ENCODE data around the gene ERRFI1. TPM values are rescaled to one million over a fixed set of nuclear protein-coding genes. Genes with fewer than 3 reads are reported as not detected.
"Not testable (repeated sequence)": the region's sequence is repeated elsewhere in the genome, so short reads cannot be mapped to it uniquely, and the experiment has no call there.

The ERRFI1 gene
- total RNA-seq, 1 experiment from 2014 or later = 229 TPM

- in situ Hi-C loops (cut with HindIII; ENCODE audit: low sequenced_read_pairs) = no loop called here
- no peak for DNase-seq (ENCODE audit: low spot score)
Measured at GRCh38 chr1:7987528-7987927, 38.6 kb downstream of the ERRFI1 start.

DNA sequence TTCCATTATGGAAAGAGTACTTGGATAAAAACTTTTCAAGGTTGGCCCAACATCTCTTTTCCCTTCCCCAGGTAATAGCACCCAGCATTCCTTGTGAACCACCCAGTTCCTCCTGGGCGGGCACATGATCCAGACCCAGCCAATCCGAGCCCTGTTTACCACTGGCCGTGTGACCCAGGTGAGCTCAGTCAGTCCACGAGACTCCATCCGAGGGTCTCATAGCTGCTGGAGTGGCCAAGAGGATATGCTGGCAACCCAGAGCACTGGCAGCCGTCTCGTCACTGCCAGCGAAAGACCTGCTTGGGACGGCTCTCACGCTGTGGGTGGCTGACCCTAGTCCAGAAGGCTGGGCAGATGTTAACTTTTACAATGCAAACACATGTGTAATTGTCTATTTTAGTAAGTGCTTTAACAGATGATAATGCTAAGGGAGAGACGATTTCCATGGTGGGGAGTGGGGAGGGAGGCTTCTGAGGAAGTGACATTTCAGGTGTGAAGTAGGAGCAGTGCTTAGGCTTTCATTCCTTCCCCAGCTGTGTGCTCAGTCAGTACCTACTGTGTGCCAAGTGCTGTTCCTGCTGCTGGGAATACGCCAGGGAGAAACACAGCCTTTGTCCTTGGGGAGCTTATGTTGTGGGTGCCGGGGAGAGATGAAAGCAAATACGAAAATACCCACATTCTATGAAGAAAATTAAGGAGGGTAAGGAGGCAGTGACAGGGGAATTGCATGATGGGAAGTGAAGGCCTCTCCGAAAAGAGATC, 40.1 kb downstream of the ERRFI1 start:
- no peak for DNase-seq (ENCODE audit: low spot score)
- in situ Hi-C loops (cut with HindIII; ENCODE audit: low sequenced_read_pairs) = no loop called here

- no peak for DNase-seq (ENCODE audit: low spot score)
- in situ Hi-C loops (cut with HindIII; ENCODE audit: low sequenced_read_pairs) = no loop called here
Measured at GRCh38 chr1:7984811-7985210, 41.3 kb downstream of the ERRFI1 start.

DNA sequence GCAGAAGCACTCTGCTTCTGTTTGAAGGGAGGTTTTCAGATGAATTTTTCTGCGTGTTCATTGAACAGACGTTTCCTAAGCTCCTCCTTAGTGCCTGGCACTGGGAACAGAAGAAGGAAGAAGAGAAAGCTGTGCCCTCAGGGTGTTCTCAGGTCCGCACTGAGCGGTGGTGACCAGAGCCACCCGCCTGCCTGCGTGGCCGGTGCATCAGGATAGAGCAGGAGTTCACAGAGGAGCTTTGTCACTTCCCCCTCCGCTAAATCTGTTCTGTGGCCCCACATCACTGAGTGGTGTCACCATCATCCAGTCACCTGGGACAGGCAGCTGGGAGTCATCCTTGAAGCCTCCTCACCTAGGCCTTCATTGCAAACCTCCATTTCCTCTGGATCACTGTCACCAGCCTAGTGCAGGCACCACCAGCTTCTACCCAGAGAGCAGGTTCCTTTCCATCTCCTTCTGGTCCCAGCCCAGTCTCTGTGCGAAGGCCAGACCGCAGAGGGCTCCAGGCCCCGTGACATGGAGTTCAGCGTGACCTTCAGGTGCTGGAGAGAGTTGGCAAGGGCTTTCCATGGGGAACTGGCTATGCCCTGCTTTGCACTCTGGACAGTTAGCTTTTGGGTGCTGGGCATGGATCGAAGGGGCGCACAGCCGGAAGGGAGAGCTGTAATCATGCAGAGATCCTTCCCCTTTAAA, 42.9 kb downstream of the ERRFI1 start:
- in situ Hi-C loops (cut with HindIII; ENCODE audit: low sequenced_read_pairs) = no loop called here

GRCh38 chr1:7980984-7981383, 45.1 kb downstream of the ERRFI1 start:
- in situ Hi-C loops (cut with HindIII; ENCODE audit: low sequenced_read_pairs) = no loop called here
- DNase-seq (ENCODE audit: low spot score) = no peak

More for the DNA sequence above, 42.9 kb downstream of the ERRFI1 start:
- DNase-seq (ENCODE audit: low spot score) = no peak

DNA sequence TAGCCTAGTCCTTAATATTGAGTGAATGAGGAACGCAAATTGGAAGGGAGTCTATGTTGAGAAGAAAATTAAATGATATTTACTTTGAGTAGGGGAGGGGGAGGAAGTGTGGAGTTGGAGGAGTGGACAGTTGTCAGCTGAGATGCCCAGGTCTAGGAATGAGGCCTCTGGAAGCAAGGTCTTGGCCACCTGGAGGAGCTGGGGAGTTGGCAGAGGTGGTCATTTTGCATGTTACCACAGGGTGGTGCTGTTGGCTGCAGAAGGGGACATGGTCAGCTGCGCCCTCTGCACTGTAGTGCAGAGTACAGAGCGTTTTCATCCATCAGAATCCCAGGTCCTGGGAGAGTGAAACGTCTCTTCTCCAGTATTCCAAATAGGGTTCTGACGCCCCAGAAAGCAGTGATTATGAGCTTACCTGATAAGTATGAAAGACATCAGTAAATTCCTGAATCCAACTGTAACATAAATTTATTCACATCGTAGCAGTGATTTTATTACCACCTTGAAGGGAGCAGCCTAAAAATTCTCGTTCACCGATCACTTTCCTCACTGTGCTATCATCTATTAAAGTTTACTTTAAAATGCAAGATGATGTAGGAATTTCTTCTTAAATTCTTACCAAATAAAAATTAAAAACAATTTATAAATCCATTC, 50.8 kb downstream of the ERRFI1 start:
- in situ Hi-C loops (cut with HindIII; ENCODE audit: low sequenced_read_pairs) = no loop called here
- DNase-seq (ENCODE audit: low spot score) = peak; percentile 96

DNA sequence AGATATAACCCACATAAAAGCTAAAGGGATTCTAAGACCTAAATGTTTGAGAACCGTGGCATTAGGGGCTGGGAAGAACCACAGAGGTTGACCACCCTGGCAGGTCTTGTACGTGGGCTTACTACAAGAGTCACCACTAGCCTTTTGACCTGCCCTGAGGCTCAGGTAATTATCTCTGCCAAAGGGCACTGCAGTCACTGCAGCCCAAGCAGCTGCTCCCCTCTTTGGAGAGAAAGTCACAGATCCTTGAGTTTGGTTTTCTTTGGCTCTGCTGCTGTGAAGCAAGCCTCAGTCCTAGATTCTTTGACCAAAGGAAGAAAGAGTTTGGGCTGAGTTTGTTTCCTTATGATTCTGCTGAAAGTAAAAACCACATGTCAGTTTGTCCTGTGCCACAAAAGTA, 53.0 kb downstream of the ERRFI1 start:
- DNase-seq (ENCODE audit: low spot score) = no peak
- in situ Hi-C loops (cut with HindIII; ENCODE audit: low sequenced_read_pairs) = no loop called here

DNA sequence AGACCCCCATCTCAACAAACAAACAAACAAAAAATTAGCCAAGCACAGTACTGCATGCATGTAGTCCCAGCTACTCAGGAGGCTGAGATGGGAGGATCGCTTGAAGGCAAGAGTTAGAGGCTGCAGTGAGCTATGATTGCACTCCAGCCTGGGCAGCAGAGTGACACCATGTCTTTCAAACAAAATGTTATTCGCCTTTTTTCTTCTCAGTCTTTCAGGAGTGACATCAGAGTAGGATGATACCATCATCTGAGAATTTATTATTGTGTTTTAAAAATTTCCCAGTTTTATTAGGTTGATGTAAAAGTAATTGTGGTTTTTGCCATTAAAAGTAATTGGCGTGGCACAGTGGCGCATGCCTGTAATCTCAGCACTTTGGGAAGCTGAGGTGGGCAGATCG, 53.8 kb downstream of the ERRFI1 start:
- in situ Hi-C loops (cut with HindIII; ENCODE audit: low sequenced_read_pairs) = no loop called here
- DNase-seq (ENCODE audit: low spot score) = no peak

GRCh38 chr1:7971024-7971423, 55.1 kb downstream of the ERRFI1 start:
- no peak for DNase-seq (ENCODE audit: low spot score)
- in situ Hi-C loops (cut with HindIII; ENCODE audit: low sequenced_read_pairs) = no loop called here

DNA sequence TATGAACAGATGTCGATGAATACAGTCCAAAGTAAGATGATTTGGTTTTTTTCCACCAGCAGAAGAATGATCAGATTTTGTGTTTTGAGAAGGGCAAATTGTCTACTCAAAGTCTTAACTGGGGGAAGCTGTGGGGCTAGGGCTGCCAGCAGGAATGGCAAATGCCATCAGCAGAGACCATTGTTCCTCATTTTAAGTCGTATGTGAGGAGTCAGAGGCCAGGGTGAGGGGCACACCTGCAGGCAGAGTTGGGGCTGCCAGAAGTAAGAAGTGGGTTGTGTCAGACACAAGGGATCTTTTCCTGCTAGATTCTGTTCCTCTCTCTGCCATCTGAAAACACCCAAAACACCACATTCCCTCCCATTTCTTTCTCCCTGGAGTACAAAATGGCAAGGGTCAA, 55.9 kb downstream of the ERRFI1 start:
- in situ Hi-C loops (cut with HindIII; ENCODE audit: low sequenced_read_pairs) = no loop called here

GRCh38 chr1:7967651-7968050, 58.5 kb downstream of the ERRFI1 start:
- in situ Hi-C loops (cut with HindIII; ENCODE audit: low sequenced_read_pairs) = no loop called here
- no peak for DNase-seq (ENCODE audit: low spot score)

More for the DNA sequence above, 55.9 kb downstream of the ERRFI1 start:
- DNase-seq (ENCODE audit: low spot score) = no peak

DNA sequence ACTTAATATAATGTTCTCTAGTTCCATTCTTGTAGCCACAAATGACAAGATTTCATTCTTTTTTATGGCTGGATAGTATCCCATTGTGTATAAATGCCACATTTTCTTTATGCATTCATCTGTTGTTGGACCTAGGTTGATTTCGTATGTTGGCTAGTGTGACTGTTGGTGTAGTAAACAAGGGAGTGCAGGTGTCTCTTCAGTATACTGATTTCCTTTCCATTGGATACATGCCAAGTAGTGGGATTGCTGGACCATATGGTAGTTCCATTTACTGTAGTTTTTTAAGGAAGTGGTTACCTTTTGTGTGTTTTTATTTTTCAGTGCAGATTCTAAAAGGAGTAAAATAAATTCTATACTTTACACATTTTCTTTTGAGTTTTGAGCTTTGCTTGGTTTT, 58.9 kb downstream of the ERRFI1 start:
- peak; percentile 87 for DNase-seq (ENCODE audit: low spot score)
- in situ Hi-C loops (cut with HindIII; ENCODE audit: low sequenced_read_pairs) = no loop called here

GRCh38 chr1:7964476-7964875, 61.6 kb downstream of the ERRFI1 start:
- peak; percentile 60 for DNase-seq (ENCODE audit: low spot score)
- in situ Hi-C loops (cut with HindIII; ENCODE audit: low sequenced_read_pairs) = no loop called here

GRCh38 chr1:7963841-7964240, 62.3 kb downstream of the ERRFI1 start:
- in situ Hi-C loops (cut with HindIII; ENCODE audit: low sequenced_read_pairs) = not testable (repeated sequence)

DNA sequence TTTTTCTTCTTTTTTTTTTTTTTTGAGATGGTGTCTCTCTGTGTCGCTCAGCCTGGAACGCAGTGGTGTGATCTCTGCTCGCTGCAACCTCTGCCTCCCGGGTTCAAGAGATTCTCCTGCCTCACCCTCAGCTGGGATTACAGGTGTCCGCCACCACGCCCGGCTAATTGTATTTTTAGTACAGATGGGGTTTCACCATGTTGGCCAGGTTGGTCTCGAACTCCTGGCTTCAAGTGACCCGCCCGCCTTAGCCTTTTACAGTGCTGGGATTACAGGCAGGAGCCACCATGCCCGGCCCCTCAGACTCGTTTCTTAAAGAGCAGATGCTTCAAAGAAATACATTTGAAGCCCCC, 62.8 kb downstream of the ERRFI1 start:
- in situ Hi-C loops (cut with HindIII; ENCODE audit: low sequenced_read_pairs); DNase-seq (ENCODE audit: low spot score): not testable (repeated sequence)

More at GRCh38 chr1:7963841-7964240, 62.3 kb downstream of the ERRFI1 start:
- DNase-seq (ENCODE audit: low spot score) = not testable (repeated sequence)

DNA sequence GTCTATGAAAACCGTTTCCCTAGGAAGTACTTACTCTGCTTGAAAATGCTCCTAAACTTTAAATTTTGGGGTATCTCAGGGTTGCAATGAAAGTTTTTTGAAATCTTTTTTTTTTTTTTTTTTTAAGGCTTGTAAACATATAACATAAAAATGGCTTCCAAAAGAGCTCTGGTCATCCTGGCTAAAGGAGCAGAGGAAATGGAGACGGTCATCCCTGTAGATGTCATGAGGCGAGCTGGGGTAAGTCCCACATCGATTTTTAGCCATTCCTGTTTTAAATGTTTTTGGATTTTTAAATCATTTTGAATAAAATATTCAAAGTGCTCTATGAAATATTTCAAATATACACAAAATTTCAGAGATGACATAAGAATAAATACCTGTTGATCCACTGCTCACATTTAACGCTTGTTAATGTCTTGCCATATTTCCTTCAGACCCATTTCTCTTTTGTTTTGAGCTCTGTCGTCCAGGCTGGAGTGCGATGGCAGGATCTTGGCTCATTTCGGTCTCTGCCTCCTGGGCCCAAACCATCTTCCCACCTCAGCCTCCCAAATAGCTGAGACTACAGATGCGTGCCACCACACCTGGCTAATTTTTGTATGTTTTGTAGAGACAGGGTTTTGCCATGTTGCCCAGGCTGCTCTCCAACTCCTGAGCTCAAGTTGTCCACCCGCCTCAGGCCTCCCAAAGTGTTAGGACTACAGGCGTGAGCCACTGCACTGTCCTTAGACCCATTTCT, 63.3 kb downstream of the ERRFI1 start:
- DNase-seq (ENCODE audit: low spot score) = no peak
- in situ Hi-C loops (cut with HindIII; ENCODE audit: low sequenced_read_pairs) = no loop called here

- in situ Hi-C loops (cut with HindIII; ENCODE audit: low sequenced_read_pairs) = no loop called here
- no peak for DNase-seq (ENCODE audit: low spot score)
Measured at GRCh38 chr1:7962014-7962335, 64.1 kb downstream of the ERRFI1 start.
